SU-DHL-6 (cell line): ENCODE results near the gene EVI5.

Experiments
- H2AFZ ChIP-seq: fragments of 200-600 bp; sonication (generic); 2 replicates; pipeline ENCODE4 v1.6.1; 2014; ENCODE audit warnings: low read depth, mild to moderate bottlenecking, moderate library complexity, mixed read lengths, antibody characterized with exemption, low read length; ENCODE audit not compliant: severe bottlenecking
- H3F3A ChIP-seq: fragments of 200-600 bp; shearing (Covaris generic); 2 replicates; pipeline ENCODE4 v1.6.0; 2016; ENCODE audit warnings: antibody characterized with exemption, mild to moderate bottlenecking; ENCODE audit not compliant: insufficient read depth
- H3K27ac ChIP-seq: fragments of 200-600 bp; sonication (generic); 2 replicates; pipeline ENCODE4 v1.5.1; 2016; ENCODE audit warnings: low read depth, mild to moderate bottlenecking, low read length, moderate library complexity, mixed read lengths
- H3K27me3 ChIP-seq: fragments of 200-600 bp; sonication (generic), shearing (Covaris generic); 2 replicates; pipeline ENCODE4 v1.6.0; 2014; ENCODE audit warnings: mild to moderate bottlenecking, low read length
- H3K36me3 ChIP-seq: fragments of 200-600 bp; sonication (generic); 2 replicates; pipeline ENCODE4 v1.6.1; 2014; ENCODE audit warnings: mild to moderate bottlenecking, low read length, mixed read lengths
- H3K4me2 ChIP-seq: fragments of 300-600, 200-600 bp; shearing (Covaris generic), sonication (generic); 2 replicates; pipeline ENCODE4 v1.6.0; 2014; ENCODE audit warnings: low read length, low read depth, mild to moderate bottlenecking; ENCODE audit not compliant: poor library complexity, severe bottlenecking
- H3K4me3 ChIP-seq: fragments of 200-600 bp; sonication (generic); 2 replicates; pipeline ENCODE4 v1.5.1; 2014; ENCODE audit warnings: antibody characterized with exemption, low read length, mild to moderate bottlenecking, mixed read lengths; ENCODE audit not compliant: insufficient read depth, poor library complexity, severe bottlenecking
- H3K79me2 ChIP-seq: fragments of 200-600 bp; sonication (generic); 2 replicates; pipeline ENCODE4 v1.6.1; 2014; ENCODE audit warnings: mild to moderate bottlenecking, low read length, moderate library complexity; ENCODE audit not compliant: insufficient read depth
- H3K9ac ChIP-seq: fragments of 200-600 bp; sonication (generic); 2 replicates; pipeline ENCODE4 v1.7.0; 2014; ENCODE audit warnings: mild to moderate bottlenecking, low read length
- H3K9me2 ChIP-seq: fragments of 200-600 bp; sonication (generic); replicated peaks from 2 replicates; pipeline ENCODE4 v1.6.1; 2014; ENCODE audit warnings: low read length; ENCODE audit not compliant: insufficient read depth
- H3K9me3 ChIP-seq: fragments of 200-600 bp; sonication (generic); 2 replicates; pipeline ENCODE4 v1.6.1; 2014; ENCODE audit warnings: low read length, mixed read lengths; ENCODE audit not compliant: insufficient read depth
- H4K20me1 ChIP-seq: fragments of 200-600 bp; sonication (generic); 2 replicates; pipeline ENCODE4 v1.6.1; 2014; ENCODE audit warnings: low read depth, mild to moderate bottlenecking, antibody characterized with exemption, low read length, moderate library complexity, mixed read lengths
- CTCF ChIP-seq: fragments of 200-600 bp; sonication (generic); IDR thresholded peaks from one replicate; pipeline ENCODE4 v1.5.1; 2017; ENCODE audit warnings: antibody characterized with exemption, mild to moderate bottlenecking, low read length, moderate library complexity; ENCODE audit not compliant: insufficient read depth, poor library complexity, severe bottlenecking
- EZH2phosphoT487 ChIP-seq: fragments of 200-600 bp; sonication (generic), shearing (Covaris generic); conservative IDR thresholded peaks from 2 replicates; pipeline ENCODE4 v1.6.1; 2018; ENCODE audit warnings: mild to moderate bottlenecking, antibody characterized with exemption, low read length, moderate library complexity, mixed read lengths

EVI5 gene

DNA sequence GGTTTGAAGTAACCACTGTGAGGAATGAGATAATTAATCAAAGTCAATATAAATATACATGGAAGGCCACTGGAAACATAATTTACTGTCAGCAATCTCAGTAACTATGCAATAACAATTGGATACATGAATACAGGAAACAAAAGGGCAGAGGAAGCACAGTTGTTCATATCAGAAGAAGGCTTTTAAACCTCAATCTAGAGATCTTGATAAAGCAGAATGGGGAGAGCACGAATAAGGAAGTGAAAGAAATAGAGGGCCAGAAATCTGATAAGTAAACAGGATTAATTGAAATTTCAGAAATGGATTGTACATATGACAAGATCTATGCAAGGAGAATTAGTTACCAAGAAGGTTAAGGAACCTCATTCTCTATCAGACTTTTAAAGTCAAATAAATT, 93.0 kb downstream of the EVI5 start:
- Histone ChIP-seq H3K9me2 (no peaks in the 10 kb centered on the region), H3K27me3 (no peaks in the 10 kb centered on the region), H3F3A (no peaks in the 10 kb centered on the region), H3K9me3 (no peaks in the 10 kb centered on the region), H3K79me2 (no peaks in the 10 kb centered on the region), H4K20me1 (no peaks in the 10 kb centered on the region), H3K27ac (no peak overlapping the region), H3K4me3 (no peak overlapping the region), H3K9ac (no peak overlapping the region), H3K4me2 (no peak overlapping the region), H2AFZ (no peak overlapping the region), H3K36me3 (no peaks in the 10 kb centered on the region)
- TF ChIP-seq CTCF (no peak), EZH2phosphoT487 (no peak)

- no peaks in the 10 kb centered on the region for H3K27me3 ChIP-seq
- H3K79me2 ChIP-seq, result no peaks in the 10 kb centered on the region
- H3K4me3 ChIP-seq, result no peak overlapping the region
- H3K36me3 ChIP-seq, result no peaks in the 10 kb centered on the region
- H3K9me2 ChIP-seq, result no peaks in the 10 kb centered on the region
- H3K4me2 ChIP-seq, result no peak overlapping the region
- no peak overlapping the region for H2AFZ ChIP-seq
- no peaks in the 10 kb centered on the region for H3F3A ChIP-seq
- H3K9me3 ChIP-seq, result no peaks in the 10 kb centered on the region
- no peak overlapping the region for H3K9ac ChIP-seq
- TF ChIP-seq CTCF (no peak), EZH2phosphoT487 (no peak)
- no peaks in the 10 kb centered on the region for H4K20me1 ChIP-seq
- no peak overlapping the region for H3K27ac ChIP-seq
Measured at GRCh38 chr1:92690212-92690906, 94.5 kb downstream of the EVI5 start.

DNA sequence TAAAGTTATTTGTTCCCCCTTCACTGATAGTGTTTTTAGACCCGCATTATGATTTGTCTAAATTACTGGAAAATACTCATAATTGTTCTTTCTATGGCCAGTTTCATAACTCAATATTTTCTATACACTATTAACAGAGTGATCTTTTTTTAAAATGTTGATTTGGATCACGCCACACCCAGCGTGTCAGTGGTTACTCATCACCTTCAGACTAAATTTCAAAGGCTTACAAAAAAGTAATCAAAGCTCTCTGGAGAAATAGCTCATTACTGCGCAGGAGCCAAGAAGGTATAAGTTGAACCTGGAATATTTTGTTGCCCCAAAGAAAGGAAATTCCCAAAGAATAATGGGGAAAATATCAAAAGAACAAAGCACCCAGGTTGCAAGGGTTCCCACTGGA, 104.9 kb downstream of the EVI5 start:
- no peaks in the 10 kb centered on the region for H3K9me2 ChIP-seq
- no peak overlapping the region for H3K27ac ChIP-seq
- H4K20me1 ChIP-seq, result no peaks in the 10 kb centered on the region
- H3K9ac ChIP-seq, result no peak overlapping the region
- H3F3A ChIP-seq, result no peaks in the 10 kb centered on the region
- H3K27me3 ChIP-seq, result no peaks in the 10 kb centered on the region
- H3K4me3 ChIP-seq, result no peak overlapping the region
- H2AFZ ChIP-seq, result no peak overlapping the region
- no peak overlapping the region for H3K4me2 ChIP-seq
- no peak for TF ChIP-seq CTCF
- no peak for TF ChIP-seq EZH2phosphoT487
- H3K36me3 ChIP-seq, result no peaks in the 10 kb centered on the region
- H3K79me2 ChIP-seq, result no peaks in the 10 kb centered on the region
- no peaks in the 10 kb centered on the region for H3K9me3 ChIP-seq
